Endodermal cell (in vitro differentiated cells): Measurements from ENCODE around the gene ETV7. TPM values are rescaled to one million over a fixed set of nuclear protein-coding genes. Genes with fewer than 3 reads are reported as not detected.

Source experiments
- DNase-seq: peaks from one replicate; pipeline ENCODE4 v3.0.0-alpha.2; 2017
- H3K27ac ChIP-seq: 2 replicates; pipeline ENCODE4 v1.5.1; 2013; ENCODE audit warnings: mild to moderate bottlenecking, low read depth, low read length, moderate library complexity
- H3K27me3 ChIP-seq: 2 replicates; pipeline ENCODE4 v1.6.1; 2013; ENCODE audit warnings: mild to moderate bottlenecking, low read length, moderate library complexity; ENCODE audit not compliant: insufficient read depth, control insufficient read depth, poor library complexity, severe bottlenecking
- H3K36me3 ChIP-seq: 2 replicates; pipeline ENCODE4 v1.7.0; 2013; ENCODE audit warnings: mild to moderate bottlenecking, low read length, moderate library complexity; ENCODE audit not compliant: control insufficient read depth, insufficient read depth
- H3K4me1 ChIP-seq: one replicate; pipeline ENCODE4 v1.7.0; 2013; ENCODE audit warnings: low read length; ENCODE audit not compliant: control insufficient read depth, insufficient read depth
- H3K4me3 ChIP-seq: 2 replicates; pipeline ENCODE4 v1.5.1; 2013; ENCODE audit warnings: mild to moderate bottlenecking, low read length, moderate library complexity
- H3K9ac ChIP-seq: 2 replicates; pipeline ENCODE4 v1.6.1; 2013; ENCODE audit warnings: mild to moderate bottlenecking, low read length, moderate library complexity; ENCODE audit not compliant: poor library complexity, severe bottlenecking; ENCODE audit errors: extremely low read depth
- H3K9me3 ChIP-seq: 2 replicates; pipeline ENCODE4 v1.6.1; 2013; ENCODE audit warnings: mild to moderate bottlenecking, low read length, moderate library complexity; ENCODE audit not compliant: control insufficient read depth
- H3K27ac Mint-ChIP-seq: 2 replicates; pipeline ENCODE4 v1.8.0; 2020; ENCODE audit warnings: mixed read lengths
- H3K27me3 Mint-ChIP-seq: 2 replicates; pipeline ENCODE4 v1.8.0; 2021; ENCODE audit warnings: mild to moderate bottlenecking, mixed read lengths; ENCODE audit not compliant: insufficient read depth
- H3K36me3 Mint-ChIP-seq: 2 replicates; pipeline ENCODE4 v1.8.0; 2020; ENCODE audit warnings: low read depth, mixed read lengths
- H3K4me1 Mint-ChIP-seq: 2 replicates; pipeline ENCODE4 v1.8.0; 2020; ENCODE audit warnings: mixed read lengths
- H3K4me3 Mint-ChIP-seq: 2 replicates; pipeline ENCODE4 v1.8.0; 2020; ENCODE audit warnings: mild to moderate bottlenecking, moderate library complexity, mixed read lengths
- H3K9me3 Mint-ChIP-seq: 2 replicates; pipeline ENCODE4 v1.8.0; 2020; ENCODE audit warnings: mild to moderate bottlenecking, mixed read lengths
- WGBS, 2 experiments: methylation state at CpG; one replicate each; pipeline versions ENCODE4 v1.1.5 to v1.1.7; 2013; ENCODE audit warnings: missing lambda C conversion rate in 2 of 2, mixed read lengths in 1 of 2; ENCODE audit not compliant: insufficient coverage in 1 of 2, insufficient read length in 1 of 2; 5-methylcytosine and 5-hydroxymethylcytosine counted together
- total RNA-seq, 2 donors: library from RNA; stranded (reverse); fragmentation: NEBNext Ultra II Directional in 1 of 2; extraction: Animal tissue kit (Norgen Biotek cat#: 25700) in 1 of 2; gene quantifications; 2 replicates in 1 of 2; 3 replicates in 1 of 2; pipeline ENCODE4 v1.2.1, GENCODE V29; 2021
- TF ChIP-seq, protein P1 (sequence below): fragments of 200-600 bp; sonication (generic); conservative IDR thresholded peaks from 2 replicates; pipeline ENCODE4 v1.5.0; 2021; ENCODE audit warnings: antibody characterized with exemption, mild to moderate bottlenecking

Gene ETV7
- total RNA-seq, 2 donors from 2014 or later, result 0.42 TPM

DNA sequence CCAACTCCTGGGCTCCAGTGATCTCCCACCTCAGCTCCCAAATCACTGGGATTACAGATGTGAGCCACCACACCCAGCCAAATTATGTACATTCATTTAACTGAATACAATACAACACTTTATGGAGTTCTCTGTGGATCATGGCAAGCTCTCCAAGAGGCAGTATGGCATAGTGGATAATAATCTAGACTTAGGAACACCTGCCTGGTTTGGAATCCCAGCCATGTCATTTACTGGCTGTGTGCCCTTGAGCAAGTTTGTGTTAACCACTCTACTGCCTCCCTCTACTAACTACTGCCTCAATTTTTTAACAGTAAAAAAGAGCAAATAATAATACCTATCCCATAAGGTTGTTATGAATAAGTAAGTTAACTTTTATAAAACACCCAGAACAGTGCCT lies 1.9 kb upstream of the ETV7 start:
- Histone ChIP-seq H3K4me1 (no peaks in the 10 kb centered on the region), H3K9ac (no peak overlapping the region), H3K27me3 (peaks cover 55% of the 10 kb centered on the region), H3K27ac (no peak overlapping the region), H3K36me3 (no peaks in the 10 kb centered on the region), H3K4me3 (no peak overlapping the region), H3K9me3 (no peaks in the 10 kb centered on the region)
- Mint-ChIP-seq H3K27ac (no peak overlapping the region), H3K9me3 (peaks cover 3% of the 10 kb centered on the region), H3K36me3 (peaks cover 2% of the 10 kb centered on the region), H3K4me1 (peaks cover 20% of the 10 kb centered on the region), H3K27me3 (peaks cover 59% of the 10 kb centered on the region), H3K4me3 (no peak overlapping the region)
- no peak for DNase-seq
- TF ChIP-seq, protein P1, sequence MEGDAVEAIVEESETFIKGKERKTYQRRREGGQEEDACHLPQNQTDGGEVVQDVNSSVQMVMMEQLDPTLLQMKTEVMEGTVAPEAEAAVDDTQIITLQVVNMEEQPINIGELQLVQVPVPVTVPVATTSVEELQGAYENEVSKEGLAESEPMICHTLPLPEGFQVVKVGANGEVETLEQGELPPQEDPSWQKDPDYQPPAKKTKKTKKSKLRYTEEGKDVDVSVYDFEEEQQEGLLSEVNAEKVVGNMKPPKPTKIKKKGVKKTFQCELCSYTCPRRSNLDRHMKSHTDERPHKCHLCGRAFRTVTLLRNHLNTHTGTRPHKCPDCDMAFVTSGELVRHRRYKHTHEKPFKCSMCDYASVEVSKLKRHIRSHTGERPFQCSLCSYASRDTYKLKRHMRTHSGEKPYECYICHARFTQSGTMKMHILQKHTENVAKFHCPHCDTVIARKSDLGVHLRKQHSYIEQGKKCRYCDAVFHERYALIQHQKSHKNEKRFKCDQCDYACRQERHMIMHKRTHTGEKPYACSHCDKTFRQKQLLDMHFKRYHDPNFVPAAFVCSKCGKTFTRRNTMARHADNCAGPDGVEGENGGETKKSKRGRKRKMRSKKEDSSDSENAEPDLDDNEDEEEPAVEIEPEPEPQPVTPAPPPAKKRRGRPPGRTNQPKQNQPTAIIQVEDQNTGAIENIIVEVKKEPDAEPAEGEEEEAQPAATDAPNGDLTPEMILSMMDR, result no peak

DNA sequence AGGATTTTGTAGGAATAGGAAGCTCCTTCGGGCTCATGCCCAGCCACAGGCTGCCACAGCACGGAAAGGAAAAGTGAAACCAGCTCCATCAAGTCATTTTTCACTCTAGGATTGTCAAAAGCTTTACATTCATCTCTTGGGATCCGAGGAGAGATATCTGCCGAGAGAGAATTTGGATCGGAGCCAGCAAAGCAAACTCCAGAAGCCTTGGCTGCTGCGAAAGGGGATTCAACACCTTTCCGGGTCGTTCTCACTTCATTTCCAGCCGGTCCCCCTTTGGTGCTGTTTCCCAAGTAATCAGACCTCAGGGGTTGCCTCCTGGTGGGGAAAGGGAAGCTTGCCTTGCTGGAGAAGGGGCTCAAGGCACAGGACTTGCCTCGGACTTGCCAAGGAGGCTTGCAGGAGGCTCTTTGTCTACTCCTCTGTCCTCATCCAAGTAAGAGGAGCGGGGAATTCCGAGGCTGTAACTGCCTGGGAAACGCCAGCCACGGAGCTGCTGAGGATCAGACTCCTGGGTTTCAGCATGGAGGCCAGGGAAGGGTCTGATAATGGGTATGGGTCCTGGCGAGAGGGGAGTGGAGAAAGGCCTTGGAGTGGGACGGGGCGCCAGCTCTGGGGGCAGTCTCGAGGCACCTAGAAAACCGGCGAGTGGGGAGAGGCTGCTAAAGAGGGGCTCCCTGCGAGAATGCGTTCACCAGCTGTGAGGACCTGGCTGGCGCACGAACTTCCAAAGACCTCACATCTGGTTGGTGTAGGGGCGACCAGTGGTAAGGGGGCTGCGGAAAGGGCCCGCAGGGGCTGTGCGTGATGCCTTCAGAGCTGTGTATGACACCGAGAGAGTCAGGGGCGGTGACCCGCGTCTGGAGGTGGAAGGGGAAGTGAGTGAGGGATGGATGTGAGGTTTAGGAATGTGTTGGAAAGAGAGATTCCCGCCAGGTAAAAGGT lies 702 bp downstream of the ETV7 start:
- Mint-ChIP-seq H3K9me3 (no peaks in the 10 kb centered on the region), H3K27me3 (peaks cover 54% of the 10 kb centered on the region), H3K4me3 (peak overlapping the region; percentile 59), H3K27ac (no peak overlapping the region), H3K4me1 (peaks cover 45% of the 10 kb centered on the region), H3K36me3 (no peaks in the 10 kb centered on the region)
- Histone ChIP-seq H3K9ac (peak overlapping the region; percentile 24), H3K27me3 (peaks cover 55% of the 10 kb centered on the region), H3K4me3 (peak overlapping the region; percentile 79), H3K4me1 (peaks cover 6% of the 10 kb centered on the region), H3K36me3 (no peaks in the 10 kb centered on the region), H3K27ac (no peak overlapping the region), H3K9me3 (no peaks in the 10 kb centered on the region)
- TF ChIP-seq, protein P1, result peak; percentile 51
- DNase-seq, result peak; percentile 83
- WGBS, 2 experiments, result 13 to 17% methylated on average over 24 to 33 of the region's 33 CpGs

DNA sequence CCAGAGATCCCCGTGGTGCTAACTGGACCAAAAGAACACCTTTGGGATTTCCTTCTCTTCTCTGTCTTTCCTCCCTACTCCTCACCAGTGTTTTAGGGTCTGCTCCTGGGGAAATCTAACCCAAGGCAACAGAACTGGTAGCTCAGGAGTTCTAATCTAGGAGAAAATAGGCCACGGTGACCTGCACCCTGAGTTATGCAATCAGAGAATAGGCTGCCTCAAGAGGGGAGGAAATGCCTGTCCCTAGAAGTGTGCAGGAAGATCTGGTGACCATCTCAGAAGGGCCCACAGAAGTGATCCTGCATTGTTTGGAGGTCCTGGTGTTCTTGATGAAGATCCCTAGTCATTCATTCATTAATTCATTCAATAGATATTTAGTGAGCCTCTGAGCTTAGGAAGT lies 3.4 kb downstream of the ETV7 start:
- no peak for DNase-seq
- Histone ChIP-seq H3K4me3 (no peak overlapping the region), H3K9me3 (no peaks in the 10 kb centered on the region), H3K27me3 (peaks cover 34% of the 10 kb centered on the region), H3K27ac (no peak overlapping the region), H3K36me3 (no peaks in the 10 kb centered on the region), H3K4me1 (peaks cover 6% of the 10 kb centered on the region), H3K9ac (no peak overlapping the region)
- TF ChIP-seq, protein P1, result no peak
- Mint-ChIP-seq H3K4me3 (no peak overlapping the region), H3K4me1 (peaks cover 53% of the 10 kb centered on the region), H3K27ac (no peak overlapping the region), H3K27me3 (peaks cover 36% of the 10 kb centered on the region), H3K36me3 (no peaks in the 10 kb centered on the region), H3K9me3 (no peaks in the 10 kb centered on the region)
- 89 to 91% methylated on average over 1 to 2 of the region's 2 CpGs for WGBS, 2 experiments
